Measurements from ENCODE around the gene C3. TPM values are rescaled to one million over a fixed set of nuclear protein-coding genes. Genes with fewer than 3 reads are reported as not detected.

The C3 gene
- total and polyA plus RNA-seq, 5 experiments from 2014 or later: 0.80 to 2.4 TPM; not detected in 3

DNA sequence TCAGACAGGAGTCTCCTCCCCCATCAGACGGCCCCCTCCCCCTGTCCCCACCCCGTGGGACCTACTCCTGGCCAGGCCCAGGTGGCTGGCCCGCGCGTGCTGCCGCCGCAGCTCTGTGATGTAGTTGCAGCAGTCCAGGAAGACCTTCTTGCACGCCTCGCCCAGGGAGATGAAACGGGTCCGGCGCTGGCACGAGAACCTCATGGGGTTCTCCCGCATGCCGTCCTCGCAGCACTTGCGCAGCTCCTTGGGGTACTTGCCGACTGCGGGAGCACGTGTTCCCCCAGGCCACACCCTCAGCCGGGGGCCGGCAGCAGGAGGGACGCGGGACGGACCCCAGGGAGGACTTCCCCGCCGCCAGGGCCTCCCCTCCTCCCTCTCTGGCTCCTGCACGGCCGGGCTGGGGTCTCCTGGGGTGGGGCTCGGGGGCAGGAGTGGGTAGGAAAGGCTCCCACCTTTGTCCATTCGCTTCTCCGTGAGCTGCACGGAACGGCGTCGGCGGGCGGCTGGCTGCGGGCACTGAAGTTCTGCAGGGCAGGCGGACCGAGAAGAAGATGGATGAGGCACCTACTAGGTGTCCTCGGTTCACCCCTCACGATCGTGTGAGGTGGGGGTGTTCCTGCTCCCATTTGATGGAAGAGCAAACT is 13.3 kb downstream of the C3 start:
- no peaks in the 10 kb centered on the region for H3K36me3 Mint-ChIP-seq
- H3K9me3 Mint-ChIP-seq: no peaks in the 10 kb centered on the region
- H3K27ac Mint-ChIP-seq: no peak overlapping the region
- peaks cover 15 to 17% (median 16%) of the 10 kb centered on the region in 4 donors for H3K4me1 Mint-ChIP-seq
- ATAC-seq (no peak), DNase-seq (no peak)
- H3K27me3 Mint-ChIP-seq: peaks cover 6 to 43% (median 34%) of the 10 kb centered on the region in 5 donors
- POLR2A ChIA-PET: no interaction called here
- no peak overlapping the region for H3K4me3 Mint-ChIP-seq

DNA sequence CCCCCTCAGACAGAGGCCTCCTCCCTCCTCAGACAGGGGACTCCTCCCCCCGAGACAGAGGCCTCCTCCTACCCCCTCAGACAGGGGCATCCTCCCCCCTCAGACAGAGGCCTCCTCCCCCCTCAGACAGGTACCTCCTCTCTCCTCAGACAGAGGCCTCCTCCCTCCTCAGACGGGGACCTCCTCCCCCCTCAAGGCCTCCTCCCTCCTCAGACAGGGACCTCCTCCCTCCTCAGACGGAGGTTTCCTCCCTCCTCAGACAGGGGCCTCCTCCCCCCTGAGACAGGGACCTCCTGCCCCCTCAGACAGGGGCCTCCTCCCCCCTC is 13.9 kb downstream of the C3 start:
- Mint-ChIP-seq H3K9me3 (no peaks in the 10 kb centered on the region), H3K27me3 (peaks cover 6 to 42% (median 32%) of the 10 kb centered on the region in 5 donors), H3K27ac (peak overlapping the region in 1 of 10 donors; percentile 61), H3K36me3 (no peaks in the 10 kb centered on the region), H3K4me3 (no peak overlapping the region), H3K4me1 (peaks cover 15 to 17% (median 16%) of the 10 kb centered on the region in 4 donors)
- POLR2A ChIA-PET: no interaction called here
- no peak for DNase-seq
- ATAC-seq: no peak

- ATAC-seq (no peak), DNase-seq (no peak)
- POLR2A ChIA-PET: no interaction called here
- Mint-ChIP-seq H3K9me3 (no peaks in the 10 kb centered on the region), H3K27ac (peak overlapping the region in 2 of 10 donors; percentile 18 to 61), H3K36me3 (no peaks in the 10 kb centered on the region), H3K27me3 (peaks cover 6 to 37% (median 27%) of the 10 kb centered on the region in 5 donors), H3K4me1 (peaks cover 12 to 17% (median 15%) of the 10 kb centered on the region in 4 donors), H3K4me3 (no peak overlapping the region)
Observed at GRCh38 chr19:6705931-6706632, 14.4 kb downstream of the C3 start.

- no peak overlapping the region for H3K4me3 Mint-ChIP-seq
- ATAC-seq: no peak
- no peak for DNase-seq
- H3K9me3 Mint-ChIP-seq: no peaks in the 10 kb centered on the region
- peaks cover 0 to 4% (median 2%) of the 10 kb centered on the region in 4 donors for H3K4me1 Mint-ChIP-seq
- H3K27ac Mint-ChIP-seq: no peak overlapping the region
- no peaks in the 10 kb centered on the region for H3K36me3 Mint-ChIP-seq
- H3K27me3 Mint-ChIP-seq: no peaks in the 10 kb centered on the region
- POLR2A ChIA-PET: no interaction called here
Observed at GRCh38 chr19:6700586-6701316, 19.7 kb downstream of the C3 start.

GRCh38 chr19:6699935-6700334 is 20.5 kb downstream of the C3 start:
- H3K9me3 Mint-ChIP-seq: no peaks in the 10 kb centered on the region
- POLR2A ChIA-PET: no interaction called here
- H3K27me3 Mint-ChIP-seq: no peaks in the 10 kb centered on the region
- no peak for DNase-seq
- no peaks in the 10 kb centered on the region for H3K36me3 Mint-ChIP-seq
- H3K4me1 Mint-ChIP-seq: peaks cover 0 to 4% (median 2%) of the 10 kb centered on the region in 4 donors
- H3K4me3 Mint-ChIP-seq: no peak overlapping the region
- ATAC-seq: no peak
- H3K27ac Mint-ChIP-seq: no peak overlapping the region

GRCh38 chr19:6697291-6697690 is 23.2 kb downstream of the C3 start:
- POLR2A ChIA-PET: interaction anchor here (0.6 kb wide), 1 partner anchor 90 kb away, joined by 3 read pairs; no protein-coding TSS in a partner anchor
- peaks cover 0 to 4% (median 4%) of the 10 kb centered on the region in 4 donors for H3K4me1 Mint-ChIP-seq
- H3K9me3 Mint-ChIP-seq: no peaks in the 10 kb centered on the region
- H3K4me3 Mint-ChIP-seq: no peak overlapping the region
- peaks cover 0 to 2% (median 0%) of the 10 kb centered on the region in 5 donors for H3K27me3 Mint-ChIP-seq
- DNase-seq (no peak), ATAC-seq (no peak)
- H3K36me3 Mint-ChIP-seq: no peaks in the 10 kb centered on the region
- H3K27ac Mint-ChIP-seq: no peak overlapping the region

- H3K4me3 Mint-ChIP-seq: no peak overlapping the region
- H3K4me1 Mint-ChIP-seq: peaks cover 0 to 6% (median 4%) of the 10 kb centered on the region in 4 donors
- DNase-seq (no peak), ATAC-seq (no peak)
- no peaks in the 10 kb centered on the region for H3K9me3 Mint-ChIP-seq
- POLR2A ChIA-PET: interaction anchor here (0.6 kb wide), 1 partner anchor 89 kb away, joined by 3 read pairs; no protein-coding TSS in a partner anchor
- H3K27me3 Mint-ChIP-seq: peaks cover 0 to 4% (median 0%) of the 10 kb centered on the region in 5 donors
- H3K27ac Mint-ChIP-seq: no peak overlapping the region
- H3K36me3 Mint-ChIP-seq: no peaks in the 10 kb centered on the region
Observed at GRCh38 chr19:6696239-6696820, 24.1 kb downstream of the C3 start.

- ATAC-seq (no peak), DNase-seq (no peak)
- Mint-ChIP-seq H3K4me3 (no peak overlapping the region), H3K36me3 (no peaks in the 10 kb centered on the region), H3K4me1 (peaks cover 0 to 6% (median 4%) of the 10 kb centered on the region in 4 donors), H3K27ac (no peak overlapping the region), H3K27me3 (peaks cover 0 to 4% (median 0%) of the 10 kb centered on the region in 5 donors), H3K9me3 (no peaks in the 10 kb centered on the region)
- POLR2A ChIA-PET: interaction anchor here (0.6 to 0.7 kb wide), 2 partner anchors 113 to 220 kb away, joined by 5 read pairs; no protein-coding TSS in a partner anchor
Observed at GRCh38 chr19:6694147-6694815, 26.2 kb downstream of the C3 start.

- H3K4me3 Mint-ChIP-seq: no peak overlapping the region
- POLR2A ChIA-PET: no interaction called here
- peaks cover 0 to 6% (median 4%) of the 10 kb centered on the region in 4 donors for H3K4me1 Mint-ChIP-seq
- DNase-seq (no peak), ATAC-seq (no peak)
- H3K27ac Mint-ChIP-seq: no peak overlapping the region
- peaks cover 0 to 4% (median 0%) of the 10 kb centered on the region in 5 donors for H3K27me3 Mint-ChIP-seq
- no peaks in the 10 kb centered on the region for H3K36me3 Mint-ChIP-seq
- peaks cover 0 to 2% (median 0%) of the 10 kb centered on the region in 9 donors for H3K9me3 Mint-ChIP-seq
Observed at GRCh38 chr19:6693681-6694080, 26.8 kb downstream of the C3 start.

DNA sequence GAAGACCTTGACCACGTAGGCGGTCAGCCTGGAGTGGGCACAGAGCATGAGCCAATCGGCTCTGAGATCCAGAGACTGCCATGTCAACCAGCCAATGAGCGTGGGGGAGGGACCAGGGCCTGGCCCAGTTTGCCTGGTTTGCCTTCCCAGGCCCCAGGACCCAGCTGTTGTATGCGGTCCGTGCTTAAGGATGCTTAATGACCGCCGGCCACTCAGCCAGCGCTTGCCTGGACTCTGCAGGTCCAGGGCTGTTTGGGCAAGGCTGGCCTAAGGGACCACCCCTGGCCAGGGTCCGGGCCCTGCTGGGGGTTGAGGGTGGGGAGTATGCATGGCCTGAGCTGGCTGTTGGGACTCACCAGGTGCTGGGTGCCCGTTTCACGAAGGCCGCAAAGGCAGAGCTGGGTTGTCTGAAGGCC is 27.4 kb downstream of the C3 start:
- Mint-ChIP-seq H3K27ac (peak overlapping the region in 1 of 10 donors; percentile 27), H3K4me1 (peaks cover 0 to 6% (median 4%) of the 10 kb centered on the region in 4 donors), H3K36me3 (no peaks in the 10 kb centered on the region), H3K4me3 (no peak overlapping the region), H3K27me3 (peaks cover 0 to 4% (median 0%) of the 10 kb centered on the region in 5 donors), H3K9me3 (peaks cover 0 to 3% (median 0%) of the 10 kb centered on the region in 9 donors)
- ATAC-seq (no peak), DNase-seq (no peak)
- POLR2A ChIA-PET: no interaction called here

DNA sequence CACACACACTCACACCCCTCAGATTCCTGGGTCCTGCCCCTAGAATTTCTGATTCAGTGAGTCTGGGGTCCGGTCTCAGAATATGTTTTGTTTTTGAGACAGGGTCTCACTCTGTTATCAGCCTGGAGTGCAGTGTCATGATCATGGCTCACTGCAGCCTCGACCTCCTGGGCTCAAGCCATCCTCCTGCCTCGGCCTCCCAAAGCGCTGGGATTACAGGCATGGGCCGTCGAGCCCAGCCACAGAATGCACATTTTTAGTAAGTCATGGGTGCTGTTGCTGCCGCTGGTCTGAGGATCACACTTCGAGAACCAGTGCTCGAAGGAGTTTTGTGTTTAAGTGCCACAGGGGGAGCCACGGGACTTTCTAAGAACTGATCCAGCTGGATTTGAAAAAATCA is 28.4 kb downstream of the C3 start:
- no peak for DNase-seq
- POLR2A ChIA-PET: no interaction called here
- Mint-ChIP-seq H3K4me3 (no peak overlapping the region), H3K27me3 (peaks cover 0 to 4% (median 0%) of the 10 kb centered on the region in 5 donors), H3K27ac (peak overlapping the region in 1 of 10 donors; percentile 73), H3K36me3 (no peaks in the 10 kb centered on the region), H3K9me3 (peaks cover 0 to 3% (median 0%) of the 10 kb centered on the region in 9 donors), H3K4me1 (peaks cover 0 to 6% (median under 1%) of the 10 kb centered on the region in 4 donors)
- ATAC-seq: no peak

DNA sequence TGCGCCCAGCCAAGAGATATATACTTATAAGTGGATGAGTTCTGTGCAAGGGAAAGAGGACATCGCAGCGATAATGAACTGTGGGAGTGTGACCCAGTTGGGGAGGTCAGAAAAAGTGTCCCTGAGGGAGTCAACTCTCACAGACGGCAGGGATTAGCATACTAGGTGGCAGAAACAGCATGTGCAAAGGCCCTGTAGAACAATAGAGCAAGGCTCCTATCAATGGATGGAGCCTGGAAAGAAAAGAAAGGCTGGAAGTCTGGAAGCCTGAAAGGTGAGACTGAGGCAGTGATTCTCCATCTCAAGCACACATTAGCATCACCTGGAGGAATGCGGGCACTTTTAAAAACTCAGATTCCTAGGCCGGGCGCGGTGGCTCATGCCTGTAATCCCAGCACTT is 29.1 kb downstream of the C3 start:
- POLR2A ChIA-PET: no interaction called here
- H3K27me3 Mint-ChIP-seq: peaks cover 0 to 4% (median 0%) of the 10 kb centered on the region in 5 donors
- peaks cover 0 to 6% (median 0%) of the 10 kb centered on the region in 4 donors for H3K4me1 Mint-ChIP-seq
- DNase-seq (no peak), ATAC-seq (no peak)
- no peak overlapping the region for H3K27ac Mint-ChIP-seq
- H3K4me3 Mint-ChIP-seq: no peak overlapping the region
- H3K9me3 Mint-ChIP-seq: peaks cover 0 to 3% (median 0%) of the 10 kb centered on the region in 9 donors
- no peaks in the 10 kb centered on the region for H3K36me3 Mint-ChIP-seq
